Measurements from ENCODE around the gene LONRF2.

LONRF2 gene

GRCh38 chr2:100299548-100299947 is 22.8 kb downstream of the LONRF2 start:
- DNase-seq: no peak

DNA sequence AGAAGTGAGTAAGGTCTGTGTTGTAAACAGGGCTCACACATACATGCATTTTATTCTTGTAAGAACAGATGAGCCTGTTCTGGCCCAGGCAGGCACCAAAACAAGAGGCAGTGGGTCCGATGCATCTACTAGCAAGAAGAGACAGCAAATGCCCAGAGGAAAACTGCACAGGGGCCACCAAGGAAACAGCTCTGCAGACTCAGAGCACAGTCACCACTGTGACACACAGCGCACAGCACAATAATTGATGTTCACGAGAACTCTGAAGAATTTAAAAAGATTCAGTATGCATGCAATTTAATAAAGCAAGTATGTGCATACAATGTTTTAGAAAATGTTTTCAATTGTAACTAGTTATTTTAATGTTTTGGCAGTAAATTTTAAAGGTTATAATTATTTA is 24.8 kb downstream of the LONRF2 start:
- no peak for DNase-seq

- no peak for DNase-seq
Observed at GRCh38 chr2:100294162-100294497, 28.2 kb downstream of the LONRF2 start.

GRCh38 chr2:100293341-100294161 is 28.8 kb downstream of the LONRF2 start:
- no peak for DNase-seq

- DNase-seq: no peak
Observed at GRCh38 chr2:100292022-100292580, 30.2 kb downstream of the LONRF2 start.

DNA sequence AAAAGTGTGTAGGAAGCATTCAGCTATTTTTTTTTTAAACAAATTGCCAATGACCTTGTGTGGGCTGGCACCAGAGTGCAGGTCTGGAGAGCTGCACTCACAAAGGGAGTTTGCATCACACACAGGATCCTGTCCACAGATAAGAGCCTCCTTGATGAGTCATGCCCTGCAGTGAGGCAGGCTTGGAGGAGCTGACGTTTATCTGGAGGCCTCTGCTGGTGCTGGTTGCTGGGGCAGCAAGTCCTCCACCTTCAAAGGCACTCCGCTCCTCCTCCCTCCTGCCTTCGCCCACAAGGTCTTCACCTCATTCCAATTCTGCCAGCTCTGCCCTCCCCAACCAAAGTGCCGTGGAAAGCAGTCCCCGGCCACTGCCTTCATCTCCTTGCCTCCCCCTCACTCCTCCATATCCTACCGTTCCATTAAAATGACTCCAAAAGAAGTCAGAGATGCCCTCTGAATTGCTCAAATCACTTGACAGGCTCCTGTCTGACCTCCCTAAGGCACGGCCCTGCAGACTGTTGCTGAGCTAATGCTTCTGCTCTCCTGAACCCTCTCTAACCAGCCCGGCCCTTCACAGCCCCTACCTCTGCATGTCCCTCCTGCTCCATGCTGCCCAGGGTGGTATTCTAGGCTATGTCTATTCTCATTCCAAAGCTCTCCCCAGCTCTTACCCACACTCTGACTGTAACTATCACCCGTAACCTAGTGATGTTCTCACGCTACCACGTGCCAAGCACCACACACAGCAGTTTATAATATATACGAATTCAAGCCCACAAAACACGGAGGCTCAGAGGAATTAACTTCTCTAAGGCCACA is 30.9 kb downstream of the LONRF2 start:
- no peak for DNase-seq

DNA sequence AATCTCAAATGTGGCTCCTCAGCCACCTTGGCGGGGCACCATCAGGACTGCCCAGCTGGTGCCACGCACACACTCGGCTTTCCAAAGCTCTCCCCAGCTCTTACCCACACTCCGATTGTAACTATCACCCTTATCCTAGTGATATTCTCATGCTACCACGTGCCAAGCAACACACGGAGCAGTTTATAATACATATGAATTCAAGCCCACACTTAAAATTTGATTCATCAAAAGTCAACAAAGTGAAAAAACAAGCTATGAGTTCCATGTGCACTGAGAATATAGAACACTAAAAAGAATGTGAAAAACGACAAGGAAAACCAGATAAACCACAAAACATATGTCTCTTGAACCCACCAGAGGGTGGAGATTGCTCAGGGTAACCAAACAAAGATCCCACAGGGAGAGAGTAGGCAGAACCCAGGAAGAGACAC is 31.6 kb downstream of the LONRF2 start:
- no peak for DNase-seq

DNA sequence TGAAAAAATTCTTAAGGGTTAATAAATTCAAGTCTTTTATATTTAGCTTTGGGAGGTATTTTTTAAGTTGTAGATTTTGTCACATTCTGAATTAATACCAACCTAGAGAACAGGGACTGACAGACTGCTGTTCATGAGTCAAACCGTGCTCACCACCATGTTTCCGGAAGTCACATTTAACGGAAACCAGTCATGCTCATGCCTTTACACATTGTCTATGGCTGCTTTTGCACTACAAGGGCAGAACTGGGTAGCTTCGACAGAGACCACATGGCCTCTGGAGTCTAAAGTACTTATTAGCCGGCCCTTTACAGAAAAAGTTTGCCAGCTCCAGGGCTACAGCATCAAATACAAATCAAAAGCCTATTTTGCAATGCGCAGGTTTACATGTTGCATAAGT is 33.3 kb downstream of the LONRF2 start:
- no peak for DNase-seq

DNA sequence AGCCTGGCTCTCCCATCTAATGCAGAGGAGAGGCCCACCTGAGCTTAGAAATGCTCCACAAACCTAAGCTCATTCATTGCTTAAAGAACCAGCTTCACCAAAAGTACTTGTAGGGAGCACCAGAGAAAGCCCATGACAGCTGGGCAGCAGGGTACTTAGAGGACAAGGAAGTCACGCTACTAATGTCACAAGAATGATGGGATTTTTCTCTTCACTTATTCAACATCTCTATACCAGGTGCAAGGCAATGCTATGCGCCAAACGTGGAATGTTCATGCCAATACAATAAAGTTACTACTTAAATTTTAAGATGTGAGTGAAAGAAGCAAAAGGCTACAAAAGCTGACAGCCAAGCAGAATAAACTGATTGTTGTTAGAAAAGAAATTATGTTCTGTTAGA is 36.0 kb downstream of the LONRF2 start:
- no peak for DNase-seq

GRCh38 chr2:100285691-100286090 is 36.6 kb downstream of the LONRF2 start:
- no peak for DNase-seq

DNA sequence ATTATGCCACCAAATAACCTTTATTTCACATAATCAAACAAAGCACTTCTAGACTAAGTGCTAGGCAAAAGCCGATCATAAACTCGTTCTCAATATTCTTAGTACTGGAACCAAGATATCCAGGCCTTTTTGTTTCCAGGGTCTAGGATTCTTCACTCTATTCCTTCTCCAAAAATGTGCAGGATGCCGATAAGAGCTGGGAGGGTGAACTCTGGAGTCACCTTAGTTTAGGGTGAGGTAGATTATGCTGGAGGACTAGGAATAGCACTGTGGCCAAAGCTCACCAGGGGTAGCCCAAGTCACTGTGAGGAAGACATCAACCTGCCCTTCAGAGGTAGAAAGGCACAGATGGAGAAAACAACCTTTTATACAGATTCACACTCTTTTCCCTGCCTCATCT is 37.3 kb downstream of the LONRF2 start:
- DNase-seq: no peak

GRCh38 chr2:100283724-100284501 is 38.4 kb downstream of the LONRF2 start:
- no peak for DNase-seq

DNA sequence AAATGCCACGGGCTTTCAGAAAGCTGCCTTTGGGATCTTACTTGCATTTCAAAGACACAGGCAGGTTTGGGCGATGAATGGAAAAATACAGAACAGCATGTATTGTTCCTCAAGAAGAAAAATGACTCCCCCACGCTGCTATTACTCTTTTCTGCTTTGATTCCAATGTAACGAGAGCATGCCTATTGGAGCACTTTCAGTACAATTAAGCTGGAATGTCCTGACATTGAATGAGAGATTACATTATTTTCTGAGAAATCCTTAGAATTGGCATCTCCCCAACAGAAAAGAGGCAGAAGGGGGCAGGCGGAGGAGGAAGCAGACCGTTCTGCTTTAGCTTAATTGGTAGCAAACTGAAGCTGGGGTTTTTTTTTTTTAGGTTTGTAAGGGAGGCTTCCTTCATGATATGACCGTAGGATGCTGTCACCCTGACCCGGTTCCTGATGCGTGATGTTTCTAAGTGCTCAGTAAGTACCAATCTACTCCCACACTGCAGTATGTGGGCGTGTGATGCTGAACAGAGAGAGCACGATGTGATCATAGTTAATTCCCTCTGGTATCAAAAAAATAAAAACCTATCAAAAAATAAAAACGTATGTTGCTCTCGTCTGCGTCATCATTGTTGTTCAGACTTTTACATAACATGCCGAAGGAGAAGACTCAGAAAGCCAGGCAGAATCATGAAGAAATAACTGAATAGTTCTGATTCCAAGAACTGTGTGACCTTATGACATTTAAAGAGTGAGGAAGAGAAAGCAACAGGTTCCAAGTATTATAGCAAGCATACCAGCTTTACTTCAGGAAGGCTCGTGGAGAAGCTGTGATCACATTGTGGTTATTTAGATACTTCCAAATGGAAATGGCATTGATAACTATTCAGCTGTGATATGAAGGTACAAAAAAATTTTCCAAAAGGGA is 40.5 kb downstream of the LONRF2 start:
- no peak for DNase-seq

- DNase-seq: no peak
Observed at GRCh38 chr2:100279586-100280534, 42.4 kb downstream of the LONRF2 start.

DNA sequence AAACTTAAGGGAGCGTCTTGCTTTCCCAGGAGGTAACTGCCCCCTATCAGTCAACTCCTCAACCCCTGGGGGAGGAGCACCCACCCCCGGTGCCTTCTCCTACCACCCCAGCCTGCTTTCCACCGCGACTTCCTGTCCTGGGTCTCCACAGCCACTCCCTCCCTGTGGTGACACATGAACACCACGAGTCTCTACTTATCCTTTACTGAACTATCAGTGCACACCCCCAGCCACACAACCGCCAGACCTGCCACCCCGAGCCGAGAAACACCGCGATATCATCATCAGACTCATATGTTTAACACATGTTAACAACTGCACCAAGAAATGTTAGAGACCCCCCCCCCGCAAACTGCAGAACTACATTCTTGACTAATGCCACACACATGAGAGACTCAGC is 43.3 kb downstream of the LONRF2 start:
- DNase-seq: no peak

DNA sequence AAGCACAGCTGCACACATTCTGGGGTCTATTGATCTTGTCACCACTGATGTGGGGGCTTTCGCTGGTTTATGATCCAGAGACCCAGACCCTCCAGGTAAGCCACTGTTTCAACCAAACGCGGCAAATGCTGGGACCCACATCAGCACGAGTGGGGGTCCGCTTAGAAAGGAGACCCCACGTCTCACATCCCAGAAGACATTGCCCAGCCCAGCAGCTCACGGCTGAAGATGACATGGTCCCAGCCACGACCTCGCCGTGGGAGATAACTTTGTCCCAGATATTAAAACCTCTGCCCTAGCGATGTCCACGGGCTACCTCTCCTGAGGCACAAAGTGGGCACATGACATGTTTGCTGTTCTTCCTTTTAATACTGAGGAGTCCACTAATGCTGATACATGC is 43.8 kb downstream of the LONRF2 start:
- DNase-seq: no peak

GRCh38 chr2:100277540-100278207 is 44.6 kb downstream of the LONRF2 start:
- no peak for DNase-seq

GRCh38 chr2:100276716-100277115 is 45.6 kb downstream of the LONRF2 start:
- no peak for DNase-seq

GRCh38 chr2:100275200-100275589 is 47.1 kb downstream of the LONRF2 start:
- no peak for DNase-seq

DNA sequence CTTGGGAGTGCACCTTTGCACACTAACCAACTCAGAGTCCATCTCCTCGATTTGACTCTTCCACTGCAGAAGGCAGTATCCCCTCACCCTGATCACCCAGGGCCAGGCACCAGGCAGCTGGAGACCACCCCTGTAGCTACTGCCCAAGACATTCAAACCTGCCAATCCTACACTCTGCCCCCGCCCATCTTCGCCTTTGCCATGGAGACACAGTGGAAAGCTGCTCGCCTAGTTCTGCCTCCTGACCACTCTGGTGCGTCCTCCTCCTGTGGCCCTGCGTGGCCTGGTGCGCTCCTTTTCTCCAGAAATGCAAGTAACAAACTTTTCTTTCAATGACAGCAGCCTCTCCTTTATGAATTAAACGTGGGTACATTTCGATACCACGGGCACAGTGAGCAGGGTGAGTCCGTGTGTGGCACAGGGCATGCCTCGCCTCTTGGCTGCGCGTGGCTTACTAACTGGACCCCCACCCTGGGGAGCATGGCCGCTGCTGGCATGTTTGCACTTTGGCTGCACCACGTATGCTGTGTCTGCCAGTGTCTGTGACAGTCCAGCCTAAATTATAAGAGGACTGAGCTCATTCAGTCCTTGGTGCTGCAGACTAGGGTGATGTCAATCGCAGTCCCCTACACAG is 47.6 kb downstream of the LONRF2 start:
- no peak for DNase-seq
